Endothelial cell of umbilical vein (primary cell): Measurements from ENCODE around the gene ADGRL3.

Experiments
- CTCF ChIP-seq, 2 donors: IDR thresholded peaks; 1 replicate in 1 of 2; 2 replicates in 1 of 2; pipeline ENCODE4 v1.5.1; 2011; ENCODE audit warnings: low read length in 2 of 2, mild to moderate bottlenecking in 2 of 2, moderate library complexity in 2 of 2, control low read depth in 1 of 2, inconsistent platforms in 1 of 2, low read depth in 1 of 2; ENCODE audit not compliant: insufficient read depth in 1 of 2; ENCODE audit errors: extremely low read depth in 1 of 2
- EZH2 ChIP-seq: IDR thresholded peaks from 2 replicates; pipeline ENCODE4 v1.6.1; 2012; ENCODE audit warnings: borderline replicate concordance, low read depth, mild to moderate bottlenecking, moderate library complexity, low read length, inconsistent platforms; ENCODE audit not compliant: severe bottlenecking
- MAX ChIP-seq: IDR thresholded peaks from 2 replicates; pipeline ENCODE4 v1.6.1; 2011; ENCODE audit not compliant: insufficient read depth, insufficient read length
- MYC ChIP-seq: IDR thresholded peaks from one replicate; pipeline ENCODE4 v1.6.1; 2011; ENCODE audit warnings: mild to moderate bottlenecking, low read depth, low read length
- POLR2A ChIP-seq: IDR thresholded peaks from 2 replicates; pipeline ENCODE4 v1.6.1; 2012; ENCODE audit warnings: low read depth, mild to moderate bottlenecking, control low read depth, low read length
- POLR2AphosphoS5 ChIP-seq: IDR thresholded peaks from 2 replicates; pipeline ENCODE4 v1.6.1; 2012; ENCODE audit warnings: low read depth, mild to moderate bottlenecking, control low read depth, low read length, moderate library complexity; ENCODE audit not compliant: insufficient read depth

- TF ChIP-seq CTCF (IDR thresholded peaks at IDR 0.05; ENCODE audit: extremely low read depth in 1 of 2, insufficient read depth in 1 of 2, low read depth in 1 of 2, low read length in 2 of 2), result no peak
- no peak for TF ChIP-seq POLR2A
- no peak for TF ChIP-seq MAX
- no peak for TF ChIP-seq EZH2
- TF ChIP-seq MYC, result no peak
- no peak for TF ChIP-seq POLR2AphosphoS5
Measured at GRCh38 chr4:61389640-61390039, 189.5 kb downstream of the ADGRL3 start.
